ENCODE results near the gene KDM4C.

Gene KDM4C

GRCh38 chr9:6880626-6881025, 122.9 kb downstream of the KDM4C start:
- Histone ChIP-seq H4K20me1 (ENCODE audit: insufficient read depth) (no peaks in the 10 kb centered on the region), H2AFZ (ENCODE audit: low read depth) (no peak overlapping the region), H3K9ac (no peak overlapping the region), H3K27ac (no peak overlapping the region), H3K79me2 (ENCODE audit: insufficient read depth, low read depth) (no peaks in the 10 kb centered on the region), H3K27me3 (ENCODE audit: insufficient read depth, low read depth) (no peaks in the 10 kb centered on the region), H3K36me3 (ENCODE audit: insufficient read depth) (no peaks in the 10 kb centered on the region), H3K4me2 (no peak overlapping the region), H3K4me3 (IDR thresholded peaks at IDR 0.05; ENCODE audit: insufficient read depth, low read depth, low read length) (no peak overlapping the region), H3K4me1 (ENCODE audit: low read depth, poor library complexity, severe bottlenecking) (no peaks in the 10 kb centered on the region)
- no peak for TF ChIP-seq CTCF (conservative IDR thresholded peaks at IDR 0.05; ENCODE audit: low read depth, low read length)

DNA sequence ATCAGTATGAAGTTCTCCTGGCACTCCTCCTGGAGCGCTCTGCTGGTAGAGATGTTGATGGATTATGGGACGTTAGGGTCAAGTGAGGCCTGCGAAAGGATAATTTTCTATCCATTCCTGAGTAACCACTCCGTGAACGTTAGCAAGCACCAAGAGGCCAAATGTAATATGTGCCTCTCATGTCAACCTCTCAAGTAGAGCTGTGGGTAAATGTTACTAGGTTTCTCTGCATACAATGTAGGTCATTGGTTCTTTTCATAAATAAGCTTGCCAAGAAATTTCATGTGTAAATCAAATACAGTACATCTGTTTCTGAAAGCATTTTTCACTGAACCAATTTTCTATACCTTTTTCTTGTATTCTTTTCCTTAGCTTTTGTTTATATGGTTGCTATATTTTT, 126.3 kb downstream of the KDM4C start:
- H3K27ac ChIP-seq: no peak overlapping the region
- H3K4me1 ChIP-seq (ENCODE audit: low read depth, poor library complexity, severe bottlenecking): no peaks in the 10 kb centered on the region
- H3K4me3 ChIP-seq (IDR thresholded peaks at IDR 0.05; ENCODE audit: insufficient read depth, low read depth, low read length): no peak overlapping the region
- no peaks in the 10 kb centered on the region for H3K36me3 ChIP-seq (ENCODE audit: insufficient read depth)
- no peak overlapping the region for H3K9ac ChIP-seq
- H3K79me2 ChIP-seq (ENCODE audit: insufficient read depth, low read depth): no peaks in the 10 kb centered on the region
- H2AFZ ChIP-seq (ENCODE audit: low read depth): no peak overlapping the region
- H4K20me1 ChIP-seq (ENCODE audit: insufficient read depth): no peaks in the 10 kb centered on the region
- TF ChIP-seq CTCF (conservative IDR thresholded peaks at IDR 0.05; ENCODE audit: low read depth, low read length): no peak
- no peaks in the 10 kb centered on the region for H3K27me3 ChIP-seq (ENCODE audit: insufficient read depth, low read depth)
- H3K4me2 ChIP-seq: no peak overlapping the region

GRCh38 chr9:6884990-6885389, 127.2 kb downstream of the KDM4C start:
- H3K4me3 ChIP-seq (IDR thresholded peaks at IDR 0.05; ENCODE audit: insufficient read depth, low read depth, low read length): no peak overlapping the region
- H3K36me3 ChIP-seq (ENCODE audit: insufficient read depth): no peaks in the 10 kb centered on the region
- no peak overlapping the region for H3K9ac ChIP-seq
- no peak overlapping the region for H3K27ac ChIP-seq
- no peak overlapping the region for H2AFZ ChIP-seq (ENCODE audit: low read depth)
- no peak overlapping the region for H3K4me2 ChIP-seq
- H3K79me2 ChIP-seq (ENCODE audit: insufficient read depth, low read depth): no peaks in the 10 kb centered on the region
- TF ChIP-seq CTCF (conservative IDR thresholded peaks at IDR 0.05; ENCODE audit: low read depth, low read length): no peak
- no peaks in the 10 kb centered on the region for H3K4me1 ChIP-seq (ENCODE audit: low read depth, poor library complexity, severe bottlenecking)
- no peaks in the 10 kb centered on the region for H3K27me3 ChIP-seq (ENCODE audit: insufficient read depth, low read depth)
- H4K20me1 ChIP-seq (ENCODE audit: insufficient read depth): no peaks in the 10 kb centered on the region

DNA sequence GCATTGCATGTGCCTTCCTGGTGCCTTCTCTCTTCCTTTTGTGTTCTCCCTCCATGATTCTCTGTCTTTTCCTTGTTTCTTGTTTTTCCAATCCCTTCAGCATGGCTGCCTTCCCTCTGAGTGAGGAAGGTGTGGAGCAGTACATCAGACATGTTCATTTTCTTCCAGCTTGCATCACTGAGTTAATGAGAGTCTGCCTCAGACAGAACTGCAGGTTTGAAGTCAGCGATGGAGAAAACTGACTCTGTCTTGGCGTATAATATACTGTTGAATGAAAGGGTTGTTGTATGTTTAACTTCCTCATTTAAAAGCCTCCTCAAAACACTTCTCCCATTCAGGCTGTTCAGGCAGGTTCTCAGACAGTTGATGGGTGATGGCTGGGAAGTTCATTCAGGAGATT, 129.3 kb downstream of the KDM4C start:
- Histone ChIP-seq H3K4me2 (no peak overlapping the region), H3K4me3 (IDR thresholded peaks at IDR 0.05; ENCODE audit: insufficient read depth, low read depth, low read length) (no peak overlapping the region), H4K20me1 (ENCODE audit: insufficient read depth) (no peaks in the 10 kb centered on the region), H3K4me1 (ENCODE audit: low read depth, poor library complexity, severe bottlenecking) (no peaks in the 10 kb centered on the region), H3K27me3 (ENCODE audit: insufficient read depth, low read depth) (no peaks in the 10 kb centered on the region), H3K79me2 (ENCODE audit: insufficient read depth, low read depth) (no peaks in the 10 kb centered on the region), H3K9ac (no peak overlapping the region), H3K36me3 (ENCODE audit: insufficient read depth) (no peaks in the 10 kb centered on the region), H3K27ac (no peak overlapping the region), H2AFZ (ENCODE audit: low read depth) (no peak overlapping the region)
- TF ChIP-seq CTCF (conservative IDR thresholded peaks at IDR 0.05; ENCODE audit: low read depth, low read length): no peak

DNA sequence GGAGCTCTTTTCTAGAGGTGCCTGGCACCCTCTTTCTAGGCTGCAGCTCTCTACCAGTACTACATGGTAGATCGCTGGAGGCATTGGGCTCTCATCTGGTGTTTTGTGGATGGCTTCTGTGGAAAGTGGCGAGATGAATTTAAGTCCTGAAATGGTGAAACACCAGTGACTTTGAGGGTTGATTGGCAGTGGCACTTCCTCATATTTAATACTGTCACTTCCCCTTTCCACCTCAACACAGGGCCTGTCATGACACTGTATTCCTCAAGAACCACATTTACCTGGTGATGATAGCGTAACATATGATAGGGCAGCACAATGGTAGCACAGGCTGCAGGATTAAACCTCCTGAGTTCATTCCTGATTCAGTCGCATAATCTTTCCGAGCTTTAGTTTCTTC, 132.1 kb downstream of the KDM4C start:
- Histone ChIP-seq H3K27me3 (ENCODE audit: insufficient read depth, low read depth) (no peaks in the 10 kb centered on the region), H4K20me1 (ENCODE audit: insufficient read depth) (no peaks in the 10 kb centered on the region), H3K9ac (no peak overlapping the region), H3K36me3 (ENCODE audit: insufficient read depth) (no peaks in the 10 kb centered on the region), H2AFZ (ENCODE audit: low read depth) (no peak overlapping the region), H3K79me2 (ENCODE audit: insufficient read depth, low read depth) (no peaks in the 10 kb centered on the region), H3K4me3 (IDR thresholded peaks at IDR 0.05; ENCODE audit: insufficient read depth, low read depth, low read length) (no peak overlapping the region), H3K27ac (no peak overlapping the region), H3K4me1 (ENCODE audit: low read depth, poor library complexity, severe bottlenecking) (peaks cover 7% of the 10 kb centered on the region), H3K4me2 (no peak overlapping the region)
- TF ChIP-seq CTCF (conservative IDR thresholded peaks at IDR 0.05; ENCODE audit: low read depth, low read length): no peak

Measured in KMS-11 (cell line).